ENCODE data around the gene TBX2. TPM values are rescaled to one million over a fixed set of nuclear protein-coding genes. Genes with fewer than 3 reads are reported as not detected.

Gene TBX2
- total RNA-seq, 2 experiments from 2014 or later = not detected

DNA sequence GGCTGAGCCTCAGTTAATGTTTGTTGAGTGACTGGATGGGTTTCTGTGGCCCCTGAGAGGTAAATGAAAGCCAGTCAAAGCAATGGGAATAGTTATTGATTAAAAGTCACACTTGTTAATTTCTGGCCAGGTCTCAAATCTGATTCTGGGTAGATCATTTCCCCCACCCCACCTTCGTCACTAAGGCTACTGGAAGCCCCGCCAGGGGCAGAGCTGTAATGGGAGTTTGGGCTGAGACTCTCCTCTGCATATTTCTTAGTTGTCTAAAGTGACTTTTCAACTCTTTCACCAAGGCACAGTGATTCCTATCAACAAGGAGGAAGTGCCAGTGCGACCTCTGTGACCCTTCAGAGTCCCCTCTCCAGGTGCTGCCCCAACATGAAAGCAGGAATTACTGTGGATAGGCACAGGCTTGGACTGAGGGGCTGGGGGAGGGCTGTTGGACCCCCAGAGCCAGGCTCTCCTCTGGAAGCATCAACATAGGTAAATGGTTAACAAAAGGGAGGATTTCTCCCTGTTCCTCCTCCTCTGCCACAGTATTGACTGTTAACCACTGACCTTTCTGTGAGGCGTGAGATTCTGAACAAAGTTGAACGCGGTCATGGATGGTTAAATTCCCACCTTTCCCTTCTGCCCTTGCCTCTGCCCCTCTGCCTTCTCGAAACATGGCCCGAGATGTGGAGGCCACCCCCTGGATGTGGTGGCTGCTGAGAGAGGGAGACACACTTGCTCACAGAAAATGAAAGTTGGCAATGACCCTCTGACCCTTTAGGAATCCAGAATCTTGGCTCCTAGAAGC is 20.8 kb upstream of the TBX2 start:
- DNase-seq (no peak), ATAC-seq (ENCODE audit: low read depth) (no peak)
- Mint-ChIP-seq H3K27me3 (no peaks in the 10 kb centered on the region), H3K4me3 (no peak overlapping the region), H3K4me1 (peaks cover 2% of the 10 kb centered on the region), H3K36me3 (no peaks in the 10 kb centered on the region), H3K27ac (no peak overlapping the region), H3K9me3 (no peaks in the 10 kb centered on the region)
- POLR2A ChIA-PET = no interaction called here

DNA sequence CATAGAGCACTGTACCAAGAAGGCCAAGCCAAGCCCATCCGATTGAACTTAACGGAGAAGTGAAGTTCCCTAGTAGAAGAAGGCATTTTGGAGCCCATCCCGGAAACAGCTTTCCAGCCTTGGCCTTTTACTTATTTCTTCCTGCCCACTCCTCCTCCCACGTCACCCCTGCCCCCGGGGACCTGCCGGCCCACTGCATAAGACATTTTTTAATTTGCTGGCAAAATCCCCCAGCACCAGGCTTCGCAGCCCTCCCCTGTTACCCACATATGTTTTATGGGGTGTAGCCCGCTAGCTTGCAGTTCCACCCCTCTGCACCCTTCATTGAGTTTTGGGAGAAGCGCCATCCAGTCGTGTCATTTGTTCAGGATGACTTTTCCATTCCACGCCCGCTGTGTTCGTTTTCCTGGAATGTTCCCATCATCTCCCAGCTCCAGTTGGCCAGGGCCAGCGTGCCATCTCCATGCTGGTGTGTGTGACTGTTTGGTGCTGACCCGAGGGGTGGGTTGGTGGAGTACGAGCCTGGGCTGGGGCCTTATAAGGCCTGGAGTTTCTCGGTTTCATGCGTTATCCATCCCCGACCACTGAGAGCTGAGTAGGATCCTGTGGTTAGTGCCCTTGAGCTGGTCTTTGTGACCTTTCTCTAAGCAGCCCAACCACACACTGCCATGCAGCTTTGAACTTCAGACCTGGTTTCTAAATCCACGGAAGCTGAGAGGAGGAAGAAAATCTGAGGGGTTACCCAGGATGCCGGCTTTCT is 20.0 kb upstream of the TBX2 start:
- Mint-ChIP-seq H3K27ac (no peak overlapping the region), H3K4me3 (no peak overlapping the region), H3K36me3 (no peaks in the 10 kb centered on the region), H3K27me3 (no peaks in the 10 kb centered on the region), H3K4me1 (peaks cover 2% of the 10 kb centered on the region), H3K9me3 (no peaks in the 10 kb centered on the region)
- ATAC-seq (ENCODE audit: low read depth) = no peak
- DNase-seq = no peak
- POLR2A ChIA-PET = no interaction called here

DNA sequence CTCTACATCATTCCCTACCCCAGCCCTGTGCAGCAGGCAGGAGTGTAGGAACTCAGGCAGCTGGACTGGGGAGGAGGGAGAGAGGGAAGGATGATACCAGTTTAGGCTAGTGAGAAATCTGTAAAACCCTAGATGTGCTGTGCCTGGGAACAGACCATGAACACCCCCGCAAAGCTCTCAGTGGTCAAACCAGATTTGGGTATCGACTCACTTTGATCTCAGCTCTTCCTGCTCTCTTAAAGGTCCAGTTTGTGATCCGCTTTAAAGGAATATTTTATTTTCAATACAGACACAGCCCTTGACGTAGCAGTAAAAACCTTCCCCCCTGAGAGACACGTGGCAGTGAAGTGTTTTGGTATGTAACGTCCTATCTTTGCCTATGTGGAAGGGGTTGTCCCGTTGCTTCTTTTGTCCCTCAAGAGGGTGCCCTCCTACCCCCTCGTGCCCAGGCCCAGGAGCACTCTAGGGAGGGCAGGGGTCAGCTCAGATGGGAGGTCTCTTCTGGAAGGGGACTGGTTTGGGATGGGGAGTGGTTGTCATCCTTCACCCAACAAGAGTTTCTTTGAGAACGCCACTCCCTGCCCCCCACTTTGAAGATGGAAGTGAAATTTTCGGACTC is 19.3 kb upstream of the TBX2 start:
- H3K27me3 Mint-ChIP-seq = no peaks in the 10 kb centered on the region
- H3K36me3 Mint-ChIP-seq = no peaks in the 10 kb centered on the region
- no peaks in the 10 kb centered on the region for H3K9me3 Mint-ChIP-seq
- ATAC-seq (ENCODE audit: low read depth) = no peak
- POLR2A ChIA-PET = no interaction called here
- H3K4me1 Mint-ChIP-seq = peaks cover 2% of the 10 kb centered on the region
- DNase-seq = no peak
- no peak overlapping the region for H3K27ac Mint-ChIP-seq
- H3K4me3 Mint-ChIP-seq = no peak overlapping the region

DNA sequence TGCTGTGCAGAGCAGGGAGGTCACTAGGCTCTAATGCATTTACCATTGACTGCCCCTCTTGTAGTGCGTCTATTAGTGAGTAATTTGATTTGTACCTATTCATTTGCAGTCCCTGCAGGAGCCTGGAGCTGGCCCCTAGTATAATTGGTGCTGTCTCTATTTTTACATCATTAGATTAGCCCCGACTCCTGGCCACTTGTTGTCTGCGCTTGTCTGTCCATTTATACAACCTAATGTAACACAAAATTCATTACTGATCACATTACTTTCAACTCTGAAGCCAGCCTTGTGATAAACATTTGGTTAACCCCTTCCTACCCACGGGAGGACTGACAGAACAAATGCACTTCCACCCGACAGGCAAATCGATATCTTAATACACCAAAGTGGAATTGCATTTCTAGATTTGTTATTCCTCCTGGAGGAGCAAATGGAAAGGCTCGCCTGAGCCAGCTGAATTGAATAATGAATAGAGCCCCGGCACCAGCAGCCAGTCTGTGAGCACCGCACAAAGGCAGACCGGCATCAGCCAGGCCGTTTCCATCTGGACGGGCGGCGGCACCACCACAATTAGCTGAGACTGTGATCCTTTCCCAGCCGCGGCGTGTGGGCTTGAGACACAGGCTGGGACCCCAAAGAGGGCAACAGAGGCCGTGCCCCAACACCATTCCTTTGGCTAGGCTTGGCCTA is 18.7 kb upstream of the TBX2 start:
- H3K27me3 Mint-ChIP-seq = no peaks in the 10 kb centered on the region
- H3K4me1 Mint-ChIP-seq = peaks cover 2% of the 10 kb centered on the region
- H3K4me3 Mint-ChIP-seq = no peak overlapping the region
- DNase-seq = no peak
- ATAC-seq (ENCODE audit: low read depth) = no peak
- no peaks in the 10 kb centered on the region for H3K36me3 Mint-ChIP-seq
- H3K27ac Mint-ChIP-seq = no peak overlapping the region
- no peaks in the 10 kb centered on the region for H3K9me3 Mint-ChIP-seq
- POLR2A ChIA-PET = no interaction called here

DNA sequence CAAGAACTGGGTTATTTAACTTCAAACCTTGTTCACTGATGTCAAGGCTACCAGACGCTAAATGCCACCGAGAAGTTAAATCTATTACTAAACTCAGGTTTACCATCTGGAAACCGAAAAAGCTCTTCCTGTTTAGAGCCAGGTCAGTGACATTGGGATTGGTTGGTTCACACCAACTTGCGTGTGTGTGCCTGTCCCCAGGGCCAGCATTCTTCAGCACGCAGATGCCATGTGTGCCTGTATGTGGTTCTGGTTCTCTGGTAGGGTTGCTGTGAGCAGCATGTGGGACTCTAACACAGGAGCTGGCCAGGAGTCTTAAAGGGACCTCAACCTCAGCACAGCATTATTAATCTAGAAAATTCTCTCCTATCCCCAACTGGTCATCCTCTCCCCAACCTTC is 18.1 kb upstream of the TBX2 start:
- no peaks in the 10 kb centered on the region for H3K9me3 Mint-ChIP-seq
- no peaks in the 10 kb centered on the region for H3K27me3 Mint-ChIP-seq
- H3K4me3 Mint-ChIP-seq = no peak overlapping the region
- POLR2A ChIA-PET = no interaction called here
- no peaks in the 10 kb centered on the region for H3K36me3 Mint-ChIP-seq
- ATAC-seq (ENCODE audit: low read depth) (no peak), DNase-seq (no peak)
- peaks cover 2% of the 10 kb centered on the region for H3K4me1 Mint-ChIP-seq
- H3K27ac Mint-ChIP-seq = no peak overlapping the region

DNA sequence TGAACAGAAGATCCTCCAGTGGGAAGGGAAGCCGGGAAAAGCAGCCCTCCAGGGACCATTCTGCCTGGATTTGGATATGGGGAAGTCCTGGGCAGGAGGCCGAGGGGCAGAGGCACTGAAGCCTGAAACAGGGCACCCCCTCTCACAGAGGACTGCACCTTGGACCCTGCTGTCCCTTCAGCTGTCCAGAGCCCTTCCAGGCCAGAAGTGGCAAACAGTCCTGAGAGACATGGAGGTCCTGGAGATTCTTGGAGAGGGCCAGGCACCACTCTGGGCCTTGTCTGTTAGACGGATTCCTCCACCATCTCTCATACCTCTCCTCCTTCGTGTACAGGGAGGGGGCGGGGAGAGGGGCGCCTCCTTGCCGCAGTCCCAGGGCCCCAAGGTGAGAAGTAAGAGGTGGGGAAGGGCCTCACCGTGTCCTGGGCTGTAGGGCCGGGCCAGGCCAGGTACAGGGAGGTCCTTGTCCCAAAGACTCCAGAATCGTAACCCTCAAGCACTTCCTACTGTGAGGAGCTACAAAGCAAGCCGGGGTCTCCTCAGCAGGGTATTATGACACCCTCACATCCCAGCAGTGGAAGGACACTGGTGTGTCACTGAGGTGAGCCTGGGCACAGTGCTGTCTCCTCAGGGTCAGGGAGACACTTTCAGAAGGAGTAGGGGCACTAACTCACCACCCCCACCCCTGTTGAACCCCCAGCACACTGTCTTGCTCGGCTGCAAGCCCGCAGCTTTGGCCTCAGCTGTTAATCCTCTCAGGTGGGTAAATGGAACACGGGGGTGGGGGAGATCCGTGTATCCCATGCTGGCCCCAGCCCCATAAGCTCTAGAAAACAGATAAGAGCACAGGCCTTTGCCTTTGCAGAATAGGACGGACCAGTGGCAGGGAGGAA is 16.6 kb upstream of the TBX2 start:
- POLR2A ChIA-PET = interaction anchor here (0.9 kb wide), 1 partner anchor 24 kb away, joined by 4 read pairs; no protein-coding TSS in a partner anchor
- ATAC-seq (ENCODE audit: low read depth) (no peak), DNase-seq (no peak)
- no peaks in the 10 kb centered on the region for H3K9me3 Mint-ChIP-seq
- no peaks in the 10 kb centered on the region for H3K27me3 Mint-ChIP-seq
- H3K27ac Mint-ChIP-seq = no peak overlapping the region
- H3K4me3 Mint-ChIP-seq = no peak overlapping the region
- no peaks in the 10 kb centered on the region for H3K4me1 Mint-ChIP-seq
- no peaks in the 10 kb centered on the region for H3K36me3 Mint-ChIP-seq

DNA sequence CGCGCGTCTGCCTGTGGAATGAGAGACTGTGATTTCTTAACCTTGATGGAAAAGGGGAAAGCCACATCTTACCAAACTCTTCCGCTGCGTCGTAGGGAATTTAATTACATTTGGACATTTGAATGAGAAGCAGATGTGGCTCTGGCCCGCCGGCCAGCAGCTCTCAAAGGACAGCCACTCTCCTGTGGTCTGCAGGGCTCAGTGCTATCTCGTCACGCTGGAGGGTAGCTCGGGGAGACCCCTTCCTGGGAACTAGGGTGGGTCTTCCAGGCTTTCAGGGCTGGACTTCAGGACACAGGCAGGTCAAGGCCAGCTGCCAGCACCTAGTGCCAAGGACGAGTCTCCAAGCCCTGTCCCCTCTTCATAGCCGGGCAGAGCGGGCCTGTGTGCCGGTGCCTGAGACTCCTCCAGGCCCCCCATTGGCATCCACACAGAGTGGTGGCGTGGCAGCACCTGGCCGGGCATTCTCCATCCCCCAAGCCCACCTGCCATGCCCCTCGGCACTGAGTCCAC is 15.9 kb upstream of the TBX2 start:
- no peaks in the 10 kb centered on the region for H3K9me3 Mint-ChIP-seq
- no peak overlapping the region for H3K4me3 Mint-ChIP-seq
- POLR2A ChIA-PET = no interaction called here
- no peaks in the 10 kb centered on the region for H3K4me1 Mint-ChIP-seq
- H3K27ac Mint-ChIP-seq = no peak overlapping the region
- no peak for DNase-seq
- no peaks in the 10 kb centered on the region for H3K36me3 Mint-ChIP-seq
- no peak for ATAC-seq (ENCODE audit: low read depth)
- H3K27me3 Mint-ChIP-seq = no peaks in the 10 kb centered on the region

DNA sequence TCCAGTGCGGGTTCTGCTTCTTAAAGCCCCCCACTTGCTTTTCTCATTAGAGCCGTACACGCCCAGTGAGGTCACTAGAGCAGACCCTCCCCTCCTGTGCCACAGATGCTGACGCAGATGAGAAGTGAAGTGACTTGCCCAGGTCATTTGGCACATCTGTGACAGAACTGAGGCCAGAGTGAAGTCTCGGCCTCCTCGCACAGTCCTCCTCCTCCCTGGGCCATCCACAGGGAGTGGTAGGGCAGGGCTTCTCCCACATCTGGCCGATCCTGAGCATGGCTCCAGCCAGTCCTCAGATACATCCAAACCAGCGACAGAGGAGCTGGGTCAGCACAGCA is 15.3 kb upstream of the TBX2 start:
- Mint-ChIP-seq H3K36me3 (no peaks in the 10 kb centered on the region), H3K4me1 (no peaks in the 10 kb centered on the region), H3K4me3 (no peak overlapping the region), H3K27me3 (no peaks in the 10 kb centered on the region), H3K27ac (no peak overlapping the region), H3K9me3 (no peaks in the 10 kb centered on the region)
- POLR2A ChIA-PET = no interaction called here
- no peak for DNase-seq
- no peak for ATAC-seq (ENCODE audit: low read depth)

DNA sequence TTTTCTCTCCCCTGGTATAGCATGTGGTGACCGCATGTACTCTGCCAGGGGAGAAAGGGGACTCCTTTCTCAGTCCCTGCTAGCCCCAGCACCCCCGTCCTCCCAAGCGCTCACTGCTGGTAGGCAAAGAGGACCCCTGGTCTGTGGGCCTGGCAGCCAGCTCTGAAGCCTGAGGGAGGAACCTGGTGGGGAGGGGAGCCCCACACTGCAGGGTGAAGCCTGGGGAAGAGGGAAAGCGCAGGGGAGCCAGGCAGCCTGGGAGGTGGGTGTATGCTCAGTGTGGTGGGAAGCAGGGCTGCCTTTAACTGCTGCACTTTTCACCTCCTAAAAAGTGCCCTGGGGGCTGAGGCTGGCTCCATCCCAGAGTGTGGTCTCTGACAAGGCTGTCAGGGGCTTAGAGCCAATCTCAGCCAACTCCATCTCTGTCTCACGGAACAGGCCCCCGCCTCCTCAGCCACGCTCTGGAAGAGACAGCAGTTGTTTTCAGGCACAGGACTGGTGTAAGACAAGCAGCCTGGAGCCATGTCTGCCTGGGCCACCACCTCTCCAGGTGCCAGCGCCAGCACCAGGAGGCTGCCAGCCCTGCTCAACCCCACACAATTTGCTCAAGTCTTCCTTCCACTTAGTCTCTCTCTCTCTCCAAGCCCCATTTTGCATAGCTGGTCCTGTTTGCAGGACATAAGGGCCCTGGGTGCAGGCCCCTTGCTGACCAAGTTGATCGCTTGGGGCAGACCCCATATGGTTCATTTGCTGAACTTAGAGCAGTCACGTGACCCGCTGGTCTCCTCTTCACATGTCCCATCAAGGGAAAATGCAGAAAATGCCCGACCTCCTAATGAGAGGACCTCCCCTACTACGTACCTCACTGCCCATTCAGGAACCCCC is 14.7 kb upstream of the TBX2 start:
- DNase-seq (no peak), ATAC-seq (ENCODE audit: low read depth) (no peak)
- no peaks in the 10 kb centered on the region for H3K36me3 Mint-ChIP-seq
- POLR2A ChIA-PET = no interaction called here
- no peaks in the 10 kb centered on the region for H3K4me1 Mint-ChIP-seq
- H3K27ac Mint-ChIP-seq = no peak overlapping the region
- H3K27me3 Mint-ChIP-seq = no peaks in the 10 kb centered on the region
- no peaks in the 10 kb centered on the region for H3K9me3 Mint-ChIP-seq
- no peak overlapping the region for H3K4me3 Mint-ChIP-seq

DNA sequence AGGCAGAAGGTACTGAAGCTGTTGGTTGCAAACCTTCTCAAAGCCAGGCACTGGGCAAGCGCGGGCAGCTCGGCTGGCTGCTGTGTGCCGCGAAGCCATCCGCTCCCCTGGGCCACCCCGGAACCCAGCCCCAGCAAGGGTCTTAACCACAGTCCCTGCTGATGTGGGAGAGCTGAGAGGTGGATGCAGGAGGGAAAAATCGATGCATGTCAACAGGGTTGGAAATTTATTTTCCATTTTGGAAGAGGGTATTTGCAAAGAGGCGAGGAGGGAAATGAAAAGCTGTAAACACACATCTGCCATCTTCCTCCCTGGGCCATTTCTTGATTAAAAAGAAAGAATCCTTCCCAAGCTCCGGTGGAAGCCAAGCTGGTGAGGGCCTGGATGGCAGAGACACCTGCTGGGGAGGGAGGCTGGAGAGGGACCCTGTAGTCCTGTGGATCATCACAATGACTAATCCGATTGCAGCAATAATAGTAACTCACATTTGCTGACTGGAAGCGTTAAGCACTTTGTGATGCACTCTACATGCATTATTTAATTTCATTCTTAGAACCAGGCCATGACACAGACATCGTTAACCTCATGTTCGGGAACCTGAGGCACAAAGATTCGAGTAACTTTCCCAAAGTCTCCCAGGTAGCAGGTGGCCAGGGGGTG is 13.9 kb upstream of the TBX2 start:
- DNase-seq (no peak), ATAC-seq (ENCODE audit: low read depth) (no peak)
- H3K4me3 Mint-ChIP-seq = no peak overlapping the region
- POLR2A ChIA-PET = interaction anchor here (0.7 kb wide), 1 partner anchor 449 kb away, joined by 3 read pairs; no protein-coding TSS in a partner anchor
- H3K9me3 Mint-ChIP-seq = no peaks in the 10 kb centered on the region
- H3K27me3 Mint-ChIP-seq = no peaks in the 10 kb centered on the region
- H3K4me1 Mint-ChIP-seq = no peaks in the 10 kb centered on the region
- no peaks in the 10 kb centered on the region for H3K36me3 Mint-ChIP-seq
- no peak overlapping the region for H3K27ac Mint-ChIP-seq

DNA sequence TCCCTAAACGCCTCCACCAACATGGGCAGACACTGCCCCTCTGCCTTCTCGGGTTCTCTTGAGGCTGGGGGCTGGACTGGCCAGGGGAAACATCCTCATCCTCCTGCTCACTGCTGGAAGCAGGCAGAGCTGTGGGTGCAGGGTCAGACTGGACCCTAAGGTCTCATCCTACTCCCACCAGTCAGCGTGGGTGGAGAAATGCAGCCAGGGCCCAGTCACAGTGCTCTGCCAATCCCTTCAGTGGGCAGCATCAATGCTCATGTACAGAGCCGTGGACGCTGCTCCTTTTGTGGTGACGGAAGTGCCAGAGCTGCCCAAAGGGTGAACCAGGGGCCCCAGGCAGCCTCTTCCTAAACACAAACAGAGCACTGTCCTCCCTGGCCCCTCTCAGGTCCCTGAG is 13.4 kb upstream of the TBX2 start:
- no peaks in the 10 kb centered on the region for H3K4me1 Mint-ChIP-seq
- POLR2A ChIA-PET = interaction anchor here (0.7 kb wide), 1 partner anchor 448 kb away, joined by 3 read pairs; no protein-coding TSS in a partner anchor
- H3K27ac Mint-ChIP-seq = no peak overlapping the region
- peaks cover 4% of the 10 kb centered on the region for H3K27me3 Mint-ChIP-seq
- no peaks in the 10 kb centered on the region for H3K36me3 Mint-ChIP-seq
- no peaks in the 10 kb centered on the region for H3K9me3 Mint-ChIP-seq
- ATAC-seq (ENCODE audit: low read depth) = no peak
- no peak overlapping the region for H3K4me3 Mint-ChIP-seq
- no peak for DNase-seq

Measured in activated naive CD8-positive, alpha-beta T cell treated with anti-CD3 and anti-CD28 coated beads, Interleukin-2, amount 10 ng/mL, durations not matched to agents 7 days and 5 days (primary cell).